Inferior parietal cortex (tissue), 1 donor: Measurements from ENCODE around the gene KCTD18.

Experiments used
- DNase-seq: peaks from one replicate; pipeline ENCODE4 v3.0.0-alpha.2; 2016; ENCODE audit errors: extremely low spot score

Gene KCTD18

DNA sequence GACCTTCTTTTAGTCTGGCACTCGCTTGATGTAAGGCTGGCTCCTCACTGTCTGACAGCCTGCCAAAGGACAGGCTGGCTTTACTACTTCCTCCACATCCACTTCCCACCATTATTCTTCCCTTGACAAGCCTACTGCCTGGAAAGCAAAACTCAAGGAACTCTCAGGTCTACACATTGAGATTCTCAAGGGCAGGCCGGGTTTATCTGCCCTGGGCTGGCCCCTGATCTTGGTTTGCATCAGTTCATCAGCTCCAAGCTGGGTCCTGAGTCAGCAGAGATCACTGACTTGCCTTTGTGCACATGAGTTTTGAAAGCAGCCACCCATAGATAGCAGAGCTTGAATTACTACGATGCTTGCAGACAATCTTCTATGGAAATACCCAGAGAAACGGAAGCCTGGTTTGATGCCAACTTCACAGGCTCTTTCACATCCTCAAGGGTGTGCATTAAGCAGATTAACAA lies 53.9 kb downstream of the KCTD18 start:
- DNase-seq: no peak

DNA sequence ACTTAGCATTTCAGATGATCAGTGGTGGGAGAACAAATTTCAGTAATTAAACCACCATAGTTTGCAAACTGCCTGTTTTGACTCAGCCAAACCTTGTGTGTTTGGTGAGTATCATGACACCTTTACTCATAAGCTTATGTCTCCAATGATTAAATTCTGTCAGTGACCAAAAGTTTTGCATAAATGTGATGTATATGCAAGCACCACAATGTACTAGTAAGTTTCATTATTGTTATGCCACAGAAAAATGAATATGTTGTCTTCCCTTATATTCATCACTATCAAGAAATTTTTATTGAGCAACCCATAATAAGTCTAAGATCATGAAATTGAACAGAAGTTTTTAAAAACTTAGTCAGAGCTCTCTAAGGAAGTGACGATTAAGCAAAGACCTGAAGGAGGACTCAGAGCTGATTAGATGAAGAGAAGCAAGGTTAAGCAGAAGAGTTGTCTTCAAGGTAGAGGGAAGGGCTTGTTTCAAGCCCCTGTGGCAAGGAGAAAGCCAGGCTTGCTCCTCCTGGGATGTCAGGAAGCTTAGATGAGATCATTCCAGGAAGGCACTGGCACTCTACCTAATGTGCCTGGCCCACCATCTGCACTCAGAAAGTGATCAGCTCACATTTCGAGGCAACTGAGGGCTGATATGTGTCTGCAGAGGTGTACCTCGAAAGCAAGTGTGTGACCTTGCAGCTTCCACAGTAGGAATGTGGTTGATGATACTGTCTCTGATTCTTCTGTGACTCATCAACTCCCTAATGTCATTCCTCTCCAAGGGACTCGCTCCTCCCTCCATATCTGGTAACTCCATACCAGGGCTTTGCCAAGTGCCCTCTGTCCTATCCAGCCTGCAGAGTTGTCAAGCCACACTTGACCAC lies 54.7 kb downstream of the KCTD18 start:
- DNase-seq: no peak

DNA sequence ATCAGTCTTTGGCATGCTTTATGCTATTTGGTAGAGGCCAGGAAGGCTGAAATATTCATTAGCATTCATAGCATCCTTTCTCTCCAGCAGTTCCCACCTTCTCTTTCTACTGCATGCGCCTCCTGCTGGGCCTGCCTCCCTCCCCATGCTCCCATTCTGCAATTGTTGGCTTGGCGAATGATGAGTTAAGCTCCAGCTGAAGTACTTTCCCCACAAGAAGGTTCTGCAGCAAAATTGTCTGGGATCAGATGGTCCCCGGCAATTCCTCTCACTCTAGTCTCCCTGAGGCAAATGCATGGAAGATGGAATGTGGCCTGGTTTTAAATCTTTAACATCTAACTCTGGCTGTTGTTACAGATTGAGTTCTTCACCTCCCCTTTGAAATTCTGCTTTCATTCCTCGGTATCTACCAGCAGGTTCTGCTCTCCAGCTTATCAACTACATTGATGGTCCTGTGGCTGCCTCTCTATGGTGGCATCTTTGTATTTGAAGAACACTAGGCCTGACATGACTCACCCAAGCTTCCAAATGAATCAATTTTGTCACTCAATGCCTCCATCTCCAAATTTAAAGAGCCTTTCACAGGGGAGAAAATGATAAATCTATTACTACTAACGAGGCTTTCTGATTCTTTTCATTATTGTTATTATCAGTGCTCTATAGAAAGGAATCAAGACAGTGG lies 55.9 kb downstream of the KCTD18 start:
- no peak for DNase-seq

DNA sequence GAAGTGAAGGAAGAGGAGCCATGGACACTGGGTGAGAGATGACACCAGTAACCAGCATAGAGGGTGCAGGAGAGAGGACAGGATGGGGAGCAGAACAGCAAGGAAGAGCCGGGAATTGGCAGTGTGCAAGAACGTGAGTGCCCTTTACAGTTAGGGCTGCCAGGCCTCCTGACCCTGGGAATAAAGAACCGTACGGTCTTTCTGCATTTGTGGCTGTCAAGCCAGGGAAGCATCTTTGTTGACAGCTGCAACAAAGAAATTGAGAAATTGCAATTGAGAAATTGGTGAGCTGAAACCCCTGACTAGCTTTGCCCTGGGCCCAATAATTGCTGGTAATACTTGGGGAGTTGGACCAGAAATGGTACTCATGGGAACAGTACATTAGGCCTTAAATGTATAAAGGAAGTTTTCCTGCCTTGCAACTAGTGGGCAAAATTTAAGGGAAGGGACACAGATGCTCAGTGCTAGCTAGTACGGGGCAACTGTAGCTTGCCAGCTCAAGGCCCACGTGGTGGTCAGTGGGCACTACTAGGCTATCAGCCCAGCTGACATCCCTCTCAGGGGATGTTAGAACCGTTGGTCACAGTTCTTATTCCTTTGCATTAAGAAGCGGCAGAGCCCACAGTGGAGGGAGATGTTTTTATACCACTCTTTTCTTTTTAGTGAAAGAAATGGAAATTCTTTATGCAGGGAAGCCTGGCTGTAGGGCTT lies 56.6 kb downstream of the KCTD18 start:
- no peak for DNase-seq

DNA sequence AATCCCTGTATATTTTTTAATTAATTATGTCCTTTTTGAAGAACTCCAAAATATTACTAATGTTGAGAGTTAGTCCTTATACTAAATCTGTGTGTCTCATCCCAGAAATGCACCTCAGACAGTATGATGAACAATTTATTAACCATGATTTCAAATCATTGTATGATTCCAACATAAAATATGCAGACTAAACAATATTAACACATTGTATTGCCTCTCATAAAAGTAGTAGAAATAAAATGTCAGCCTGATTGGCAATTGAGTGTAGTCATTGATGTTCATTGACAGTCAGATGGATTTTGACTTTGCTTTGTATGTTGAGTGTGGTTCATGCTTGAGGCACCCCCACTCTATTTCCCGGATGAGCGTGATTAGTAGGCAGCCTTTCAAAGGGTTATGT lies 57.5 kb downstream of the KCTD18 start:
- DNase-seq: no peak

DNA sequence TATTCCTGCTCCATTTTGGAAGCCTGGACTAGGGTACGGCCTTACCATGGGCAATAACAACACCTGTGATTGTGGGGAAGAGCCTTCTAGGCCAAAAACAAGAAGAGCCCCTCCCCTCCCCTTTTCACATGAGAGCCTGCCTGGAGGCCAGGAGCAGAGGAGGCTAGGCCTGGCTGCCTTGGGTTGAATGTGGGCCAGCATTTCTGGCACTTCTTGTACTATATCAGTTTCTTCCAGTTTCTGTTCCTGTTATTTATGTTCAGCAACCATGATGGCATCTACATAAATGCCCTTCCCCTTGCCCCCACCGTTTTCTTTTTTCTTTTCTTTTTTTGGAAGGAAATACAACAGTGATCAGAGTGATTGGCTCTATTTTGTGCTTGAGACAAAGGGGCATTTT lies 58.4 kb downstream of the KCTD18 start:
- DNase-seq: no peak

DNA sequence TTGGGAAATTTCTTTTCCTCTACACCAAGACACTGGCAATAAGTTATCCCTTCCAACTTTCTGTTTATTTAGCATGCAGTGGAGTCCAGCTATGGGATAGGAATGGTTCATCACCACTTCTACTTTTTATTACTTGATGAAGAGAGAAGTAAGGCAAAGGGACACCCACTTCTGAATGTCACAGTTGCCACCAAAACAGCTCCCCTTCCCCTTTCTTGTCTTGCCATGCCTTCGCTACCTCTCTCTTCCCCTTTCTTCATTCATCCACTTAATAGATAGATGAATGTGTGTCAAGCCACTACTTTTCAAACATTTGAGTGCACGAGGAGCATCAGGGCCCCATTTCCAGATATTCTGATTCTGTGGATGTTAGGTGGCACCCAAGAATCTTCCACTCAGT lies 59.6 kb downstream of the KCTD18 start:
- DNase-seq: no peak

DNA sequence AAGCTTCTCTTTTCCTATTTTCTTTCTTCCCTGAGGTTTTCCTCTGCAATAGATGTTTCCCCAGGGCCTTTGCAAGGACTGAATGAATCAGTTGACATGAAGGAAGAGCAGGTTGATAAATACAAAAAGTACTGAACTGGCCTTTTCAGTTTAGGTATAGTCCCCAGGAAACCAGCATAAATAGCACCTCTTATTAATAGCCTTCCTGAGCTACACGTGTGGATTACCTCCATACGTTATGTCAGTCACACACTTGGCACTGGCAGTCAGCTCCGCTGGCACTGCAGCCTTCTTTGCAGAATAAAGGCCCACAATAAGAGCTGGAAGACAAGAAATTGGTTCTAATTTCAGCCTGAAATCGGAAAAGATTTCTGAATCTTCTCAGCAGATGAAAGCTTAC lies 60.7 kb downstream of the KCTD18 start:
- no peak for DNase-seq

DNA sequence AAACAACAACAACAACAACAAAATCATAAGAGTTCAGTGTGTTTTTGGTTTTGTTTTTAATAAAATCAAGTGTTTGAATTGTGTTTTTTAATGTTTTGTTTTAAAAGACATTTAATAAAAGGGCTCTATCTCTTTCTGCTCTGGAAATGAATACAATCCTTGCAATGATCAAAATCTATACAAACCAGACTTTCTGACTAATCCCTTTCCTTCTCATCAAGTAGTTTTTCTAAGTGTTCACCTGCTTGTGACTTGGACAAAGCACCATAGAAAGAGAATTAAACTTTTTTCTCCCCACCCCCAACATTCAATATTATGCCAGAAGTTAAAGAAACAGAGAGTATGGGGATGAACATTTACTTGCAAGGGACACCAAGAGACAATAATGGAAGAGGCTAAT lies 61.4 kb downstream of the KCTD18 start:
- no peak for DNase-seq

DNA sequence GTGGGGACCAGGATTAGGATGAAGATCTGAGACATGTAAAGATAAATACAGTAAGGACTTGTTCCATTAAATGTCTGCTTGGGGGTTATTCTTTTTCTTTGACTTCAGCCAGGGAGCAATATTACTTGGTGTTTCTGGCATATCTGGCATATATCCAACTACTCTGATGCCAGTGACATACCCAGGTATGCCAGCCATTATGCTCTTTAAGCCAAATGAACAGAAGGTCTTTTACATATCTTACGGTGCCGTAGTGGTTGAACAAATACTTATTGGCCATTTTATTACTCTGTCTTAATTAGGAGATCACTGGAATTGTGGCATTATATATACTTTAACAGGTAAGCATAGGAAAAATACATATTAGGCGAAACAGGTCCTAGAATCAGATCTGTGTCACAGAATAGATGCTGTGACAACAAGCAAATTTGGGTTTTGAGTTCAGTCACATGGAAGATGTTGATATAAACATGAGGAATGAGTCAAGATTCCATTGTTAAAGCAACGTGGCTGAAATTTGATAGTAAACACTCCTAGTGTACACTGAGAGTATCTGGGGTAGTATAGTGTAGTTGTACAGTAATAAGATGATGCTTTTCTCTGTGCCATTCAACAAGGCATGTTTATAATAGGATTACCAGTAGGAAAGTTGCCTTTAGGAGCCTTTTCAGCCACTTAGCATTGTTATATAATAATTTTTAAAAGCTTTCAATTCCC lies 62.6 kb downstream of the KCTD18 start:
- no peak for DNase-seq

DNA sequence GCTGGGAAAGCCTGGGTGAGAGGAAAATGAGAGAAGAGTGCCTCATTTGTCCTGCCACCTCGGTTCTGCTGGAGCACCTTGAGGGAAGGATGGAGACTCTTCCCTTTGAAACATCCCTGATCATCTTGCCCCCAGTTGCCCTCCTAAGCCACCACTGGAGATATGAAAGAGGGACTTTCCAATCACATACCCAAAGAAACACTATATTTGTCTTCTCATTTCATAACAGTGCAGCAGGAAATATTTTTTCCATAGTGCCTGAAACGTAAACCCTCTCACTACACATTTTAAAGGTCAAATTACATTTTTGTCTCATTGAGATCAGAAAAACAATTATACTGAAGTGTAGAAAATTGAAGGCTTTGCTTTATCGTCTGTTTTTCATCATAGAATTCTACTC lies 63.3 kb downstream of the KCTD18 start:
- no peak for DNase-seq

DNA sequence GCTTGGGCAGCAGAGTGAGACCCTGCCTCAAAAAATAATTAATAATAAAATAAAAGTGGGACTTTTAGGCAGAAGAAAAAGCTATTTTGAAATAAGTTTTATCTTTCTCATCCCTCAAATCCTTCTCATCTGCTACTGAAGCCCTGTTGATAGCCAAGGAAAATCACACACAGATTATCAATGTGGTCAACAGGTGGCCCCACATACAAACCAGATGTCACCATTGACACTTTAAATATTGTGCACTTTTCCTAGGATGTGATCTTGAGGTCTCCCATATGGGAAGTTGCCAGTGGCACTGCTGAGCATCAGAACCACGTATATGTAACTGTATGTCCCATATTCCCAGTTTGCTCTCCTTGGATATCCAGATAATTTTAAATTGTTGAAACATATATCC lies 64.6 kb downstream of the KCTD18 start:
- DNase-seq: no peak

DNA sequence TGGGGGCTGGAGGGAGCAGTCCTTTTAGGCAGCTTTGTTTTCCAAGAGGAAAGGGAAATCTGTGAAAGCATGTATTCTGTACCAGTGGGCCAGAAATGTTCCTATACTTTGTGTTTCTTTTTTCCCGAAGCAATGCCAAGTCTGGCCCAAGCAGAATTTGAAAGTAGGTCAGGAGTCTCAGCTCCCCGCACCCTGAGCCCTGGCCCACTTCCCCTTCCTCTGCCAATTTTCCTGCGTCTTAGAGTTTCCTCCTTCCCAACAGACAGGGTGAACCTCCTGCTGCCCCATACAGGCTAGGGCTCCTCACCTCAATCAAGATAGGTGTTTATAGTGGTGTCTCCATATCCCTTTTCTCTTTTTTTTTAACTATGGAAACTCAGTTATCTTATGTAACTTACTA lies 65.3 kb downstream of the KCTD18 start:
- no peak for DNase-seq

DNA sequence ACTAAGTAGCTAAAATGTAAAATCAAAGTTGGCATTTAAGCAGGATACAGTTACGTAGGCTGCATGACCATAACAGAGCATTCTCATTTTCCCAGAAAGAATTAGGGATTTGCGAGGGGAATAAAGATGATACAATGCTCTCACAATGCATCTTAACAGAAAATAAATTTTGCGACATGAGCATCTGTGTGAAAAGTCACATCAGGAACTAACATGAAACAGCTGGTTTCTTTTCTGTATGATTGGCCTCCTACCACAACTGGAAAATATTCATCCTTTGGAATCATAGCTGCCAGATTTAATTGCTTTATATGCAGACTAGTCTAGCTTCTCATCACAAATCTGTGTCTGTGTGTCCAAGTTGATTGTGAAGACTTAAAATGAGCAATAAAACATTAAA lies 66.0 kb downstream of the KCTD18 start:
- no peak for DNase-seq

DNA sequence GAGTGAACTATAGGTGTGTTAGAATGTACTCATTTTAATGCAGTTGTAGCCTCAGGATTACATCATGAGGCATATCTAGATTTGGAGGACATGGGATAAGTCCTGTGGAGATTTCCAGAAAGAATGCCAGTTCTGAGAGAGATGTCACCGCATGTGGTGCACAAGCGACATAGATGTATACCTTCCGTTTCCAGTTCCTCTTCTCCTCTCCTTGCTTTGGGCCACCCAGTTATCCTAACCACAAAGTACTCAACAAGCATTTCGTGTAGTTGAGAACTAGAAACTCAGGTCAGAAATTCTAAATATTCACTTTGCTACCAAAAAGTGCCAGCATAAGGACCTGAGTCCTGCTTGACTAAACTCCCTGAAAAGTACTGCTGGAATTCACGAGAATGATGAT lies 66.5 kb downstream of the KCTD18 start:
- no peak for DNase-seq

DNA sequence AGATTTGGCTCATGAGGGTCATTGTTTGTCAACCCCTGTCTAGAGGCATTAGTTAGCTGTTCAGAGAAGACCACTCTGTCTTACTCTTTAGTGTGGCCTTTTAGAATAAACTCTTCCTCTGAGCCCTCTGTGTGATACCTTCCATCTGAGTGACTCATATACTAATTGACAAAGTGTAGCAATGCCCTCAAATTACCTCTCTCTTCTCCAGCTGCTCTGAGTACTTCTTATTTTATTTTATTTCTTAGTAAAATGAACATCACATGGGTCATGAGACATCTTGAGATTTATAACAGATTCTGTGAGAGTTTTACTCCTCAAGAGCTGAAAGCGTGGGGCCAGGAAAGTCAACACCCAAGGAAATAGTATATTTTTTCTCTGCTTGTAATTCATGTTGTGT lies 67.4 kb downstream of the KCTD18 start:
- no peak for DNase-seq

DNA sequence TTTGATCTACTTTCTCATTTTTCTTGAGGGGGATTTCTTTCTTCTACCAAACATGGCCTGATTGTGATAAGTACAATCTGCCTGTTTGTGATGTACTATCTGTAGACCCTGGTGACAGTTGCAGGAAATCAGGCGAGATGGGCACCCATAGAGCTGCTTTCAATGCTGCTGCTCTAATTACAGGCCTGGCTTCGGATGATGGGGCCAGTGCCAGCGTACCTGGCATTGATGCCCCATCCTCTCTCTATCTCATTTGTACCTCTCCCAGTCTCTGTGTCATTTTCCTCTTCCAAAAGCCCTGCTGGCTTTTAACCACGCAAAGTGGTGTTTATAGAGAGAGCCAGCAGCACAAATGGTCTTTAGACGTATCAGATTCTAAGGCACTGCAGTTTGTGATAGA lies 69.9 kb downstream of the KCTD18 start:
- DNase-seq: no peak
